H1 (cell line): ENCODE measurements around the gene WASF3. TPM values are rescaled to one million over a fixed set of nuclear protein-coding genes. Genes with fewer than 3 reads are reported as not detected.

Source experiments
- CTCF ChIA-PET: fragments of 300-600 bp; sonication (Branson Sonifier 250); formaldehyde crosslinking; loops from one replicate; lab custom pipeline; 2021; ENCODE audit not compliant: partially characterized antibody; lab: Charles Lee
- POLR2A ChIA-PET: fragments of 300-600 bp; sonication (Branson Sonifier 250); formaldehyde crosslinking; loops from one replicate; lab custom pipeline; 2021; ENCODE audit warnings: inconsistent platforms; ENCODE audit not compliant: partially characterized antibody; lab: Charles Lee
- DNase-seq, 2 experiments: peaks; one replicate each; pipeline versions ENCODE4 v3.0.0 to v3.0.0-alpha.2; 2010 to 2022; ENCODE audit warnings: low spot score in 2 of 2, low read depth in 1 of 2, mixed read lengths in 1 of 2
- FAIRE-seq: peaks from 2 replicates; lab custom pipeline; 2011; peaks lifted over from hg19 to GRCh38; lab: Jason Lieb, UNC
- H2AFZ ChIP-seq: 2 replicates; pipeline ENCODE4 v1.8.1; 2012; ENCODE audit warnings: low read length, inconsistent platforms
- H2AK5ac ChIP-seq: 2 replicates; pipeline ENCODE4 v1.6.1; 2013; ENCODE audit warnings: low read depth, low read length
- H2BK120ac ChIP-seq: replicated peaks from 2 replicates; pipeline ENCODE3; 2013; ENCODE audit warnings: low read depth, low read length, inconsistent platforms
- H2BK12ac ChIP-seq: 2 replicates; pipeline ENCODE4 v1.6.1; 2013; ENCODE audit warnings: low read depth, low read length
- H2BK15ac ChIP-seq: 2 replicates; pipeline ENCODE4 v1.6.1; 2013; ENCODE audit warnings: low read length
- H2BK20ac ChIP-seq: 2 replicates; pipeline ENCODE4 v1.6.1; 2013; ENCODE audit warnings: low read length
- H2BK5ac ChIP-seq: 2 replicates; pipeline ENCODE4 v1.6.1; 2013; ENCODE audit warnings: low read depth, low read length
- H3K14ac ChIP-seq: 2 replicates; pipeline ENCODE4 v1.6.1; 2013; ENCODE audit warnings: inconsistent platforms; ENCODE audit not compliant: insufficient read length
- H3K18ac ChIP-seq: 2 replicates; pipeline ENCODE4 v1.6.1; 2013; ENCODE audit warnings: low read length; ENCODE audit errors: extremely low read depth
- H3K23ac ChIP-seq: 2 replicates; pipeline ENCODE4 v1.6.1; 2013; ENCODE audit warnings: inconsistent platforms; ENCODE audit not compliant: insufficient read length
- H3K23me2 ChIP-seq: 2 replicates; pipeline ENCODE4 v1.6.1; 2013; ENCODE audit warnings: low read depth, low read length
- H3K27ac ChIP-seq: 2 replicates; pipeline ENCODE4 v1.6.1; 2011; ENCODE audit warnings: low read depth, low read length, inconsistent platforms
- H3K27me3 ChIP-seq, 4 experiments: replicated peaks in 1 of 4; 1 replicate in 1 of 4; 2 replicates in 3 of 4; pipeline versions ENCODE4 v1.6.1 to v1.8.1; 2011 to 2013; ENCODE audit warnings: low read length in 3 of 4, mild to moderate bottlenecking in 3 of 4, inconsistent platforms in 2 of 4, mixed read lengths in 2 of 4, moderate library complexity in 1 of 4; ENCODE audit not compliant: control insufficient read depth in 3 of 4, insufficient read depth in 3 of 4; ENCODE audit errors: extremely low read depth in 1 of 4
- H3K36me3 ChIP-seq, 4 experiments: 2 replicates each; pipeline versions ENCODE4 v1.6.1 to v1.8.1; 2011 to 2013; ENCODE audit warnings: mild to moderate bottlenecking in 4 of 4, low read length in 3 of 4, moderate library complexity in 2 of 4, control low read depth in 1 of 4, inconsistent platforms in 1 of 4; ENCODE audit not compliant: insufficient read depth in 4 of 4, control insufficient read depth in 2 of 4
- H3K4ac ChIP-seq: replicated peaks from 2 replicates; pipeline ENCODE3; 2013; ENCODE audit warnings: low read length, low read depth, mixed read lengths, inconsistent platforms; ENCODE audit not compliant: insufficient read length
- H3K4me1 ChIP-seq, 4 experiments: replicated peaks in 1 of 4; 1 replicate in 1 of 4; 2 replicates in 3 of 4; pipeline versions ENCODE4 v1.6.1 to v1.8.1; 2011 to 2013; ENCODE audit warnings: low read length in 3 of 4, inconsistent platforms in 2 of 4, mixed read lengths in 1 of 4; ENCODE audit not compliant: insufficient read depth in 4 of 4, control insufficient read depth in 3 of 4
- H3K4me2 ChIP-seq, 2 experiments: 2 replicates each; pipeline versions ENCODE4 v1.6.1 to v1.8.1; 2011 to 2013; ENCODE audit warnings: low read depth in 2 of 2, low read length in 2 of 2, control low read depth in 1 of 2, inconsistent platforms in 1 of 2, mild to moderate bottlenecking in 1 of 2; ENCODE audit not compliant: insufficient read depth in 1 of 2
- H3K4me3 ChIP-seq, 4 experiments: fragments of 200-600, 300-600 bp in 1 of 4; sonication (generic), shearing (Covaris generic), sonication (Bioruptor Twin) in 1 of 4; 2 replicates each; pipeline versions ENCODE4 v1.5.1 to v1.8.1; 2011 to 2016; ENCODE audit warnings: low read length in 4 of 4, low read depth in 3 of 4, control low read depth in 2 of 4, inconsistent platforms in 2 of 4, mild to moderate bottlenecking in 2 of 4, mixed read lengths in 1 of 4, moderate library complexity in 1 of 4; ENCODE audit not compliant: insufficient read depth in 2 of 4; ENCODE audit errors: extremely low read depth in 1 of 4
- H3K56ac ChIP-seq: replicated peaks from 2 replicates; pipeline ENCODE3; 2013; ENCODE audit warnings: low read depth, mild to moderate bottlenecking, mixed read lengths, low read length, inconsistent platforms; ENCODE audit not compliant: insufficient read length
- H3K79me1 ChIP-seq: 2 replicates; pipeline ENCODE4 v1.6.1; 2013; ENCODE audit warnings: low read depth, low read length, control low read depth
- H3K79me2 ChIP-seq, 2 experiments: 2 replicates each; pipeline versions ENCODE4 v1.6.1 to v1.8.1; 2012 to 2013; ENCODE audit warnings: low read length in 2 of 2, mild to moderate bottlenecking in 2 of 2, inconsistent platforms in 1 of 2; ENCODE audit not compliant: insufficient read depth in 2 of 2, control insufficient read depth in 1 of 2
- H3K9ac ChIP-seq, 4 experiments: replicated peaks in 1 of 4; 1 replicate in 1 of 4; 2 replicates in 3 of 4; pipeline versions ENCODE4 v1.6.1 to v1.8.1; 2011 to 2013; ENCODE audit warnings: low read depth in 3 of 4, low read length in 3 of 4, control low read depth in 2 of 4, mild to moderate bottlenecking in 2 of 4, moderate library complexity in 2 of 4, inconsistent platforms in 1 of 4; ENCODE audit errors: extremely low read depth in 1 of 4
- H3K9me3 ChIP-seq, 2 experiments: 2 replicates each; pipeline versions ENCODE4 v1.6.1 to v1.8.1; 2012 to 2013; ENCODE audit warnings: mild to moderate bottlenecking in 2 of 2, moderate library complexity in 2 of 2, control low read depth in 1 of 2, inconsistent platforms in 1 of 2, low read depth in 1 of 2, low read length in 1 of 2, mixed read lengths in 1 of 2; ENCODE audit not compliant: insufficient read depth in 2 of 2
- H4K20me1 ChIP-seq, 2 experiments: replicated peaks in 1 of 2; 2 replicates each; pipeline versions ENCODE3 to v1.8.1; 2011 to 2013; ENCODE audit warnings: inconsistent platforms in 2 of 2, low read length in 2 of 2, mild to moderate bottlenecking in 1 of 2; ENCODE audit not compliant: insufficient read depth in 2 of 2, control insufficient read depth in 1 of 2
- H4K5ac ChIP-seq: 2 replicates; pipeline ENCODE4 v1.6.1; 2013; ENCODE audit warnings: low read length, low read depth, mixed read lengths, inconsistent platforms; ENCODE audit not compliant: insufficient read length
- H4K8ac ChIP-seq: 2 replicates; pipeline ENCODE4 v1.8.0; 2013; ENCODE audit warnings: mild to moderate bottlenecking, moderate library complexity, low read length, inconsistent platforms; ENCODE audit not compliant: insufficient read depth; ENCODE audit errors: extremely low read depth
- H4K91ac ChIP-seq: replicated peaks from 2 replicates; pipeline ENCODE3; 2013; ENCODE audit warnings: low read length, mixed read lengths, inconsistent platforms; ENCODE audit not compliant: insufficient read length
- HDAC2 ChIP-seq, 2 experiments: fragments of 300-600 bp in 1 of 2; sonication (generic) in 1 of 2; IDR thresholded peaks; 2 replicates each; pipeline ENCODE4 v1.6.1; 2011 to 2012; ENCODE audit warnings: low read depth in 2 of 2, low read length in 2 of 2, mild to moderate bottlenecking in 2 of 2, moderate library complexity in 2 of 2, borderline replicate concordance in 1 of 2, inconsistent platforms in 1 of 2
- MAFK ChIP-seq: IDR thresholded peaks from 2 replicates; pipeline ENCODE4 v1.6.1; 2012; ENCODE audit warnings: low read depth, mild to moderate bottlenecking, improper control_type of control experiment, low read length
- RFX5 ChIP-seq: IDR thresholded peaks from 2 replicates; pipeline ENCODE4 v1.6.1; 2011; ENCODE audit warnings: low read depth, low read length, improper control_type of control experiment, borderline replicate concordance
- RNF2 ChIP-seq: fragments of 200-900, 300-1000 bp; sonication (generic); IDR thresholded peaks from 2 replicates; pipeline ENCODE4 v1.7.1; 2016; ENCODE audit warnings: borderline replicate concordance, low read depth, mild to moderate bottlenecking, antibody characterized with exemption, low read length; ENCODE audit not compliant: poor library complexity, severe bottlenecking; ENCODE audit errors: missing control alignments
- SIX5 ChIP-seq: IDR thresholded peaks from 2 replicates; pipeline ENCODE4 v1.6.1; 2011; ENCODE audit warnings: mild to moderate bottlenecking, low read depth, low read length
- YY1 ChIP-seq: IDR thresholded peaks from 2 replicates; pipeline ENCODE4 v1.6.1; 2011; ENCODE audit warnings: low read depth, mild to moderate bottlenecking, low read length
- WGBS, 2 experiments: shearing (Covaris generic) in 1 of 2; methylation state at CpG; one replicate each; pipeline versions ENCODE4 v1.1.6 to v1.1.7; 2013 to 2015; ENCODE audit warnings: low lambda C conversion rate in 2 of 2, mixed read lengths in 2 of 2, inconsistent platforms in 1 of 2, low coverage in 1 of 2, missing lambda C conversion rate in 1 of 2; ENCODE audit not compliant: insufficient replicate concordance in 2 of 2, insufficient coverage in 1 of 2, insufficient read length in 1 of 2; ENCODE audit errors: extremely low coverage in 1 of 2, missing lambda C conversion rate in 1 of 2; 5-methylcytosine and 5-hydroxymethylcytosine counted together
- polyA plus RNA-seq, 7 experiments: library from polyadenylated mRNA; depleted of rRNA in 3 of 7; stranded (reverse) in 5 of 7; unstranded in 2 of 7; fragments of >200 nt in 5 of 7; fragments of 200-250 nt in 2 of 7; gene quantifications; 1 replicate in 5 of 7; 2 replicates in 1 of 7; 4 replicates in 1 of 7; pipeline versions ENCODE4 v1.2.1 to v1.2.3, GENCODE V29; 2011 to 2013; ENCODE audit warnings: missing spikeins in 2 of 7, mixed read lengths in 2 of 7
- total RNA-seq: library from RNA; stranded (reverse); fragmentation: NEBNext Ultra II Directional; extraction: Animal tissue kit (Norgen Biotek cat#: 25700); gene quantifications from 2 replicates; pipeline ENCODE4 v1.2.1, GENCODE V29; 2021

Gene WASF3
- total and polyA plus RNA-seq, 2 of the 8 experiments (the other 6 are each of a cell fraction or from before 2014, with no cell fraction given) = 18.7 to 39.8 TPM

DNA sequence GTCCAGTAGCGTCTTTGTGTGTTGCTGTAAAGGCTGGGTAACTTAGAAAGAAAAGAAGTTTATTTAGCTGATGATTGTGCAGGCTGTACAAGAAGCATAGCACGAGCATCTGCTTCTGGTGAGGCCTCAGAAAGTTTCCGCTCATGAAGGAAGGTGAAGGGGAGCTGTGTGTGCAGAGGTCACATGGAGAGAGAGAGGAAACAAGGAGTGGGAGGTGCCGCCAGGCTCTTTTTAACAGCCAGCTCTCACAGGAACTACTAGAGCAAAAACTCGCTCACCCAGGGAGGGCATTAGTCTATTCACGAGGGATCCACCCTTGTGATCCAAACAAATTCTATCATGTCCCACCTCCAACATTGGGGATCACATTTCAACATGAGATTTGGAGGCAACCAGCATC lies 103.3 kb downstream of the WASF3 start:
- H3K27me3 ChIP-seq = no peaks in the 10 kb centered on the region

More for the DNA sequence above, 103.3 kb downstream of the WASF3 start:
- H2AFZ ChIP-seq = no peak overlapping the region
- POLR2A ChIA-PET = interaction anchor here (0.7 kb wide), 1 partner anchor 31 kb away, joined by 3 read pairs; no protein-coding TSS in a partner anchor
- H3K4ac ChIP-seq = no peak overlapping the region
- H3K36me3 ChIP-seq = no peaks in the 10 kb centered on the region
- H3K18ac ChIP-seq = no peak overlapping the region
- H2BK5ac ChIP-seq = no peak overlapping the region
- no peak overlapping the region for H2BK120ac ChIP-seq
- no peak overlapping the region for H2AK5ac ChIP-seq
- H3K9ac ChIP-seq = no peak overlapping the region
- peaks cover 3% of the 10 kb centered on the region; the same call in 1 of the 2 replicates for H3K79me1 ChIP-seq
- H4K91ac ChIP-seq = no peak overlapping the region
- H3K56ac ChIP-seq = no peak overlapping the region
- no peak overlapping the region for H2BK20ac ChIP-seq
- CTCF ChIA-PET = interaction anchor here (3.8 kb wide), 1 partner anchor 37 kb away, joined by 48 read pairs; no protein-coding TSS in a partner anchor
- no peak overlapping the region for H3K27ac ChIP-seq
- H3K23me2 ChIP-seq = no peaks in the 10 kb centered on the region; the same call in 1 of the 2 replicates
- H2BK15ac ChIP-seq = no peak overlapping the region
- no peak overlapping the region for H3K23ac ChIP-seq
- no peaks in the 10 kb centered on the region for H4K20me1 ChIP-seq
- no peaks in the 10 kb centered on the region for H3K79me2 ChIP-seq
- H4K8ac ChIP-seq = no peak overlapping the region
- H3K4me1 ChIP-seq = peaks cover 0 to 9% (median 2%) of the 10 kb centered on the region in 4 experiments; a peak in 4 of 7 replicates
- H2BK12ac ChIP-seq = no peak overlapping the region
- 87% methylated on average over 6 of the region's 6 CpGs; no CpG with 5 or more reads in 1 of the 2 experiments for WGBS, 2 experiments
- TF ChIP-seq HDAC2 (IDR thresholded peaks at IDR 0.05; ENCODE audit: borderline replicate concordance in 1 of 2, low read depth in 2 of 2, low read length in 2 of 2) = no peak
- no peak for TF ChIP-seq MAFK
- no peak for TF ChIP-seq RNF2
- no peak for TF ChIP-seq RFX5
- TF ChIP-seq YY1 = no peak
- no peak for TF ChIP-seq SIX5
- H4K5ac ChIP-seq = no peak overlapping the region
- no peak for FAIRE-seq
- H3K4me2 ChIP-seq = no peak overlapping the region
- H3K14ac ChIP-seq = no peak overlapping the region
- no peak overlapping the region for H3K4me3 ChIP-seq
- no peak for DNase-seq
- no peaks in the 10 kb centered on the region for H3K9me3 ChIP-seq
